VCaP (cell line): ENCODE data around the gene UBA52.

Source experiments
- H3K27ac ChIP-seq: fragments of 450-650 bp; 2 replicates; pipeline ENCODE4 v1.5.1; 2017
- TF ChIP-seq, protein P1 (sequence below): fragments of 450-650 bp; conservative IDR thresholded peaks from 2 replicates; pipeline ENCODE4 v1.5.1; 2017; ENCODE audit warnings: mild to moderate bottlenecking, moderate library complexity

Gene UBA52

DNA sequence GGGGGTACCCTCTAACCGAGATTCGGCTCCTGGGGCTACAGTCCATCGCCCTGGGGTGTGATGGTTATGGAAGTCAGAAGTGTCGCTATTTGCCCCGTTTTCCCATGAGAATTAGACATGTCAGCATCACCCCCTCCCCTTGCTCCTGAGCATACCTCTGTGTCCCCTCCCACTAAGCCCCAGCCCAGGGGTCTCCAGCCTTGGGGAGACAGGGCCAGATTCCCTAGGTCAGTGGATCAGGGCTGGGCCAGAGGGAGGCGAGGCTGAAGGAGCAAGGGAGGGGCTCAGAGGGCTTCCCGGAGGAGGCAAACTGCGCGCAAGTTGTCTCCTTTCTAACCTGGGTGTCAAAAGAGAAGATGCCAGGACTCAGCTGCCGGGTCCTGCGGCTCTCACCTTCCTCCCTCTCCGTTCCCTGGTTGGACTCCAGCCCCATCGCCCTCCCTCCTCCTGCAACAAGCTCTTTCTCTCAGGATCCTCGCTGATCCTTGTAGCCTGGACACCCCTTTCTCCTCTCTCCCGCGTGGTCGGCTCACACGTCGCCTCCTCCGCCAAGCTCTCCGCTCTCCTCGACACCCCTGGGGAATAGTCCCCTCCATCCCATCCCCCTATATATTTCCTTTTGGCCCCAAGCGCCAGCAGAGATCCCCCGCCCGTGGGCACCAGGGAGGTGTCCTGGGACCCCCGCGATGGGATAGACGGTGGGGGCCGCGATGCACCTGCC lies 40.6 kb downstream of the UBA52 start:
- H3K27ac ChIP-seq, result peak overlapping the region; percentile 32; the same call in 1 of the 2 replicates
- TF ChIP-seq, protein P1, sequence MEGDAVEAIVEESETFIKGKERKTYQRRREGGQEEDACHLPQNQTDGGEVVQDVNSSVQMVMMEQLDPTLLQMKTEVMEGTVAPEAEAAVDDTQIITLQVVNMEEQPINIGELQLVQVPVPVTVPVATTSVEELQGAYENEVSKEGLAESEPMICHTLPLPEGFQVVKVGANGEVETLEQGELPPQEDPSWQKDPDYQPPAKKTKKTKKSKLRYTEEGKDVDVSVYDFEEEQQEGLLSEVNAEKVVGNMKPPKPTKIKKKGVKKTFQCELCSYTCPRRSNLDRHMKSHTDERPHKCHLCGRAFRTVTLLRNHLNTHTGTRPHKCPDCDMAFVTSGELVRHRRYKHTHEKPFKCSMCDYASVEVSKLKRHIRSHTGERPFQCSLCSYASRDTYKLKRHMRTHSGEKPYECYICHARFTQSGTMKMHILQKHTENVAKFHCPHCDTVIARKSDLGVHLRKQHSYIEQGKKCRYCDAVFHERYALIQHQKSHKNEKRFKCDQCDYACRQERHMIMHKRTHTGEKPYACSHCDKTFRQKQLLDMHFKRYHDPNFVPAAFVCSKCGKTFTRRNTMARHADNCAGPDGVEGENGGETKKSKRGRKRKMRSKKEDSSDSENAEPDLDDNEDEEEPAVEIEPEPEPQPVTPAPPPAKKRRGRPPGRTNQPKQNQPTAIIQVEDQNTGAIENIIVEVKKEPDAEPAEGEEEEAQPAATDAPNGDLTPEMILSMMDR, result no peak

DNA sequence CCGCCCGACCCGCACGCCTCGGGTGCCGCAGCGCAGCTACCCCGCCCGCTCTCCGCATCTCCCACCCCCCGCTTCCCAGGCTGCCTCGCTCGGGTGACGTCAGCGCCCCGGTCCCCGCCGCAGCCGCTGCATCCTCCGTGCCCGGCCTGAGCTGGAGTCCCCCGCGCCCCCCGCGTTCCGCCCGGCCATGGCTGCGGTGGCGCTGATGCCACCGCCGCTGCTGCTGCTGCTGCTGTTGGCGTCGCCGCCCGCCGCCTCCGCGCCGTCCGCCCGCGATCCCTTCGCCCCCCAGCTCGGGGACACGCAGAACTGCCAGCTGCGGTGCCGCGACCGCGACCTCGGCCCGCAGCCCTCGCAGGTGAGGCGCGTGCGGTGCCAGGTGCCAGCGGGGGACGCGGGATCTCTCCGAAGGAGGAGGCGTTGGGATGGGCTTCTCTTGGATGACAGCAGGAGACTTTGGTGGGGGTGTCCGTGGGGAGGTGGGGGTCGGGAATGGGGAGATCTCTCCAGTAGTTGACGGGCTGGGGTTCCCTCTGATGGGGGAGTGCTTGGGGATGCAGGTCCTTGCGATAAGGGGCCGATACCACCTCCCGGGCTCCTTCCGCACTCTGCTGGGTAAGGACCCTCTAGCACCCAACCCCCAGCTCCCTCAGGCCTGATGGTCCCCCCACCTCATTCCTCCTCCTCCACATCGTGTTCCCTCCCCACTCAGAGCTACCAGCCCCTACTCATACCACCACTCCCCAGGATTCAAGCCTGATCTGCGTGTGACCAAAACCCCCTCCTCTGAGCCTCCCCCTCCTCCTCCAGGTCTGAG lies 41.3 kb downstream of the UBA52 start, which contains the start of gene TMEM59L:
Gene TMEM59L (plus strand): TSS at position 99 of the 817 bp plus-strand sequence. CDS start 89 bp downstream, at position 188.
- peak within 1 kb of the TSS; percentile 32; the same call in 1 of the 2 replicates for H3K27ac ChIP-seq
- TF ChIP-seq, protein P1, result no peak

DNA sequence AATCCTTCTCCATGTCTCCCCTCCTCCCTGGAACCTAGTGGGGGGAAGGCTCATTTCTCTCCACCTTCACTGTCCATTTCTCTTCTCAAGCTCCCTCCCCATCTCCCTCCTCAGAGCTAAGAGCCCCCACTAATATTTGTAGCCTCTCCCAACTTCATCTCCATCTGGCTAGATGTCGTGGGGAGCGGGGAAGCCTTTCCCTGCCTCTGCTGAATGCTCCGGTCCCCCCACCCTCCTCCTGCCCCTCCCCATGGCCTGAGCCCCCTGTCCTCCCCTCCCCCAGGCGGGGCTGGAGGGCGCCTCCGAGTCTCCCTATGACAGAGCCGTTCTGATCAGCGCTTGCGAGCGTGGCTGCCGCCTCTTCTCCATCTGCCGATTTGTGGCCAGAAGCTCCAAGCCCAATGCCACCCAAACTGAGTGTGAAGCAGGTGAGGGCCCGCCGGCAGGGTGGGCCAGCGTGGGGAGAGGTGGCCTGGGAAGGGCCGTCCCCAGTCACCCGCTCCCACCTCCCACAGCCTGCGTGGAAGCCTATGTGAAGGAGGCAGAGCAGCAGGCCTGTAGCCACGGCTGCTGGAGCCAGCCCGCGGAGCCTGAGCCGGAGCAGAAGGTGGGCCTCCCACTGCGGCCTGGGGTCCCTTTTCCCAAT lies 42.1 kb downstream of the UBA52 start:
- TF ChIP-seq, protein P1, result no peak
- H3K27ac ChIP-seq, result no peak overlapping the region

DNA sequence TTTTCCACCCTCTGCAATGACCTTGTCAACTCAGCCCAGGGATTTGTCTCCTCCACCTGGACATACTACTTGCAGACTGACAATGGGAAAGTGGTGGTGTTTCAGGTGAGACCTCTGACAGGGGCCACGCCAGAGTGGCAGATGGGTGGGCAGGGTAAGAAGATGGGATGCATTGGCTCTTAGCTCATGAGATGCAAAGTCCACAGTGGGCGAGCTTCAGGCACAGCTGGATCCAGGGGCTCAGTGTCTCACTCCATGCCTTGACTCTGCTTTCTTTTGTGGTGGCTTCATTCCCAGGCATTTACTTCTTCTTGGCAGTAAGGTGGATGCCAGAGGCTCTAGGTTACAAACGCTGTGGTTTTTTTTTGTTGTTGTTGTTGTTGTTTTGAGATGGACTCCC lies 44.4 kb downstream of the UBA52 start:
- TF ChIP-seq, protein P1, result no peak
- no peak overlapping the region for H3K27ac ChIP-seq

DNA sequence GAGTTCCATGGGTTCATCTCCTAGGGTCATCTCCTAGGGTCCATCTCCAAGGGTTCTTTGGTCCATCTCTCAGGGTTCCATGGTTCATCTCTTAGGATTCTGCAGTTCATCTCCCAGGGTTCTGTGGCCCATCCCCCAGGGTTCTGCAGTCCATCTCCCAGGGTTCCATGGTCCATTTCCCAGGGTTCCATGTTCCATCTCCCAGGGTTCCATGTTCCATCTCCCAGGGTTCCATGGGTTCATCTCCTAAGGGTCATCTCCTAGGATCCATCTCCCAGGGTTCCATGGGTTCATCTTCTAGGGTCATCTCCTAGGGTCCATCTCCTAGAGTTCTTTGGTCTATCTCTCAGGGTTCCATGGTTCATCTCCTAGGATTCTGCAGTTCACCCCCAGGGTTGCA lies 45.9 kb downstream of the UBA52 start:
- TF ChIP-seq, protein P1, result no peak

DNA sequence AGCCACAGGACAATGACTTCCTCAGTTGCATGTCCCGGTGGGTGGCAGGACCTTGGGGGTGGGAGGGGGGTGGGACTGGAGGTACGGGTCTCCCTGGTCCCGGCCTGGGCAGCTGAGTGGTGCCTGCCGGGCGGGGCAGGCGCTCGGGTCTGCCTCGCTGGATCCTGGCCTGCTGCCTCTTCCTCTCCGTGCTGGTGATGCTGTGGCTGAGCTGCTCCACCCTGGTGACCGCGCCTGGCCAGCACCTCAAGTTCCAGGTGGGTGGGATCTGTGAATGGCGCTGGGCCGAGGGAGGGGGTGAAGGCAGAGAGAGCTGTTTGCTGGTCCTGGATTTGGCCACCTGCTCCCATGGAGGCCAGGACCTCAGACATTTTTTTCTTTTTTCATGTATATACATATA lies 46.6 kb downstream of the UBA52 start:
- TF ChIP-seq, protein P1, result no peak
- no peak overlapping the region for H3K27ac ChIP-seq

More for the DNA sequence above, 45.9 kb downstream of the UBA52 start:
- H3K27ac ChIP-seq, result no peak overlapping the region

DNA sequence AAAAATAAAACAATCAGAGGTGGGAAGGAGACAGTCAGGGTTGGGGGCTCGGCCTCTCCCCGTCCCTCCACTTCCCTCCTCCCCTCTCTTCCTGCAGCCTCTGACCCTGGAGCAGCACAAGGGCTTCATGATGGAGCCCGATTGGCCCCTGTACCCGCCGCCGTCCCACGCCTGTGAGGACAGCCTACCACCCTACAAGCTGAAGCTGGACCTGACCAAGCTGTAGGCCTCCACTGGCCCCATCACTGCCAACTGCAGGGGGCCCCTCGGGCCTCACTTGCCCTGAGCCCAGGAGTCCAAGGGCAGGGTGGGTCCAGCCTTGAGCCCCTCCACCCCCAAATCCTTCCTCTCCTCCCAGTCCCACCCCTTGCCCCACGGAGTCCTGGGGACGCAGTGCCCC lies 48.7 kb downstream of the UBA52 start:
- H3K27ac ChIP-seq, result no peak overlapping the region
- TF ChIP-seq, protein P1, result no peak
